ENCODE measurements around the gene PNLIPRP2. TPM values are rescaled to one million over a fixed set of nuclear protein-coding genes. Genes with fewer than 3 reads are reported as not detected.

Gene PNLIPRP2
- total RNA-seq, 1 donor from 2014 or later: not detected

DNA sequence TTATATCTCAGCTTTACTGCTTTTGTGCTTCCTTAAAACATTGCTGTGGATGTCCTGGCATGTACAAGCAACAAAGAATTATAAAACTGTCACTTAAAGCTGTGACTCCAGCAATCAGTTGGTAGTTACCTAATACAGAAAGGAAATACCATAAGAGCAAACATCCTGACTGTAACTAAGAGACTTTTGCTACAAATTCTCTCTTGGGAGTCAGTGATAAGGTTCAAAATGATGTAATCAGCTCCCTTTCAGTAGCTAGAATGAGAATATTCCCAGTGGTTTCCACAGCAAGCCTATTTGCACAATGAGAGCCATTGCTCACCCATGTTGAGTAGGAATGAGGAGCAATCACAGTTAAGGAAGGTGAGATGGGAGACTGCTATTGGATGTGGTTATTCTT is 22.4 kb upstream of the PNLIPRP2 start:
- TF ChIP-seq, protein P1, sequence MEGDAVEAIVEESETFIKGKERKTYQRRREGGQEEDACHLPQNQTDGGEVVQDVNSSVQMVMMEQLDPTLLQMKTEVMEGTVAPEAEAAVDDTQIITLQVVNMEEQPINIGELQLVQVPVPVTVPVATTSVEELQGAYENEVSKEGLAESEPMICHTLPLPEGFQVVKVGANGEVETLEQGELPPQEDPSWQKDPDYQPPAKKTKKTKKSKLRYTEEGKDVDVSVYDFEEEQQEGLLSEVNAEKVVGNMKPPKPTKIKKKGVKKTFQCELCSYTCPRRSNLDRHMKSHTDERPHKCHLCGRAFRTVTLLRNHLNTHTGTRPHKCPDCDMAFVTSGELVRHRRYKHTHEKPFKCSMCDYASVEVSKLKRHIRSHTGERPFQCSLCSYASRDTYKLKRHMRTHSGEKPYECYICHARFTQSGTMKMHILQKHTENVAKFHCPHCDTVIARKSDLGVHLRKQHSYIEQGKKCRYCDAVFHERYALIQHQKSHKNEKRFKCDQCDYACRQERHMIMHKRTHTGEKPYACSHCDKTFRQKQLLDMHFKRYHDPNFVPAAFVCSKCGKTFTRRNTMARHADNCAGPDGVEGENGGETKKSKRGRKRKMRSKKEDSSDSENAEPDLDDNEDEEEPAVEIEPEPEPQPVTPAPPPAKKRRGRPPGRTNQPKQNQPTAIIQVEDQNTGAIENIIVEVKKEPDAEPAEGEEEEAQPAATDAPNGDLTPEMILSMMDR (IDR thresholded peaks at IDR 0.05; ENCODE audit: insufficient read depth, low read length, poor library complexity, severe bottlenecking): no peak
- Histone ChIP-seq H3K4me3 (ENCODE audit: low read depth, low read length) (no peak overlapping the region), H3K36me3 (ENCODE audit: control insufficient read depth, insufficient read depth, low read length) (no peaks in the 10 kb centered on the region), H3K27me3 (ENCODE audit: control insufficient read depth, insufficient read depth, low read length) (peaks cover 2% of the 10 kb centered on the region)
- no peak for DNase-seq (ENCODE audit: low read depth)

DNA sequence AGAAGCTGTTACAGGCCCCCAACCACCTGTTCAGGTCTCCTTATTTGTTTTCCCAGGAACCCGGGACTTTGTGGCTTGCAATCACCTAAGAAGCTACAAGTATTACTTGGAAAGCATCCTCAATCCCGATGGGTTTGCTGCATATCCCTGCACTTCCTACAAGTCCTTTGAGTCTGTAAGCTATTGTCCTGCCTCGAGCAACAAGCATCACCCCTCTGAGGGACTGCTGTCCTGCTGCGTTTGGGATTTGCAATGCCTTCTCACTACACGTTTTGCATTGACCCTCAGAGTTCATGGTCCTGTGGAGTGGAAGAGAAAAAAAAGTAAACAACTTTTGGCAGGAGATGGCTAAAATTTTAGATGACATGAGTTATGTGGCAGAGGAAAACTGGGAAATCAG is 20.8 kb upstream of the PNLIPRP2 start:
- TF ChIP-seq, protein P1 (IDR thresholded peaks at IDR 0.05; ENCODE audit: insufficient read depth, low read length, poor library complexity, severe bottlenecking): no peak
- no peaks in the 10 kb centered on the region for H3K36me3 ChIP-seq (ENCODE audit: control insufficient read depth, insufficient read depth, low read length)
- peaks cover 2% of the 10 kb centered on the region for H3K27me3 ChIP-seq (ENCODE audit: control insufficient read depth, insufficient read depth, low read length)
- no peak overlapping the region for H3K4me3 ChIP-seq (ENCODE audit: low read depth, low read length)
- no peak for DNase-seq (ENCODE audit: low read depth)

DNA sequence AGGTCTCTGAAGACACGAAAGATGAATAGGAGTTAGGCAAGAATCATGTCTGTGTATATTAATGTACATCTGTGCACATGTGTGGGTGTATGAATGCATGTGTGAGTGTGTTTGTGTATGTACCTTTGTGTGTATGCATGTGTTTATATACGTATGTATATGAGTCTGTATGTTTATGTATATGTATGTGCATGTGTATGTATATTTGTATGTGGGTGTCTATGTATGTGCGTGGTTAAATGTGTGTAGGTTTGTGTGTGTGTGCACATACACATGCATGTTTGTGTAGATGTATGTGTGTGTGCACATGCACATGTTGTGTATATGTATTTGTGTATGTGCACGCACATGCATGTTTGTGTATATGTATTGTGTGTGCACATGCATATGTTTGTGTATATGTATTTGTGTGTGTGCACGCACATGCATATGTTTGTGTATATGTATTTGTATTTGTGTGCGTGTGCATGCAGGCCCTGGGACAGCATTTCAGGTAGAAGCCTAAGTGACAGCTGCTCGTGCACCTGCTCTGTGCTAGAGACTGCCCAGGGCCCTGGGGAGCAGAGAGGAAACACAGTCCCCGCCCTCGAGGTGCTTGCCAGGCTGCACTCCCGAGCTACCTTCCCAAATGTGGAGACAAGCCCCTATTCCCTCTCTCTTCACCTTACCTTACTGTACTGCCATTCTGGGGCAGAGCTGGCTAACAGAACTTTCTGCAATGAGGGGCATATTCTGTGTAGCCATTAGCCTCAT is 17.9 kb upstream of the PNLIPRP2 start:
- TF ChIP-seq, protein P1 (IDR thresholded peaks at IDR 0.05; ENCODE audit: insufficient read depth, low read length, poor library complexity, severe bottlenecking): no peak
- Histone ChIP-seq H3K4me3 (ENCODE audit: low read depth, low read length) (no peak overlapping the region), H3K36me3 (ENCODE audit: control insufficient read depth, insufficient read depth, low read length) (no peaks in the 10 kb centered on the region), H3K27me3 (ENCODE audit: control insufficient read depth, insufficient read depth, low read length) (no peaks in the 10 kb centered on the region)
- DNase-seq (ENCODE audit: low read depth): no peak

DNA sequence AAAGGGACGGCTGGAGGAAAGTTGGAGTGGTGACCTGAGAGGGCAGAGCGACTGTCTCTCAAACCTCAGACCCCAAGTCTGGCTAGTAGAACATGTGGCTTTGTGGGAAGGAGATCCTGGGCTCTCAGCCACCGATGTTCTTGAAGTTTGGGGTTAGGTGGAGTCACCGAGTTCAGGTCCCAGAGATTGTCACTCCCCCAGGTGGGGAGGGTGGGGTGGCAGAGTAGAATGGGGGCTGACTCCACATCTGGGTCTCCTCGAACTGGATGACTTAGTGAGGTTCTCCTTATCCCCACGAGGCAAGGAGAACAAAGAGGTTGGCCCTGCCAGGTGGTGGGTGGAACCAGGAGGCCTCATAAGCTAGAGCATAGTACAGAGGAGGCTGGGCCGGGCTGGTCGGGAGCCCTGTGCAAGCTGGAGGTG is 14.7 kb upstream of the PNLIPRP2 start:
- Histone ChIP-seq H3K36me3 (ENCODE audit: control insufficient read depth, insufficient read depth, low read length) (no peaks in the 10 kb centered on the region), H3K27me3 (ENCODE audit: control insufficient read depth, insufficient read depth, low read length) (peaks cover 2% of the 10 kb centered on the region), H3K4me3 (ENCODE audit: low read depth, low read length) (no peak overlapping the region)
- TF ChIP-seq, protein P1 (IDR thresholded peaks at IDR 0.05; ENCODE audit: insufficient read depth, low read length, poor library complexity, severe bottlenecking): no peak
- no peak for DNase-seq (ENCODE audit: low read depth)

DNA sequence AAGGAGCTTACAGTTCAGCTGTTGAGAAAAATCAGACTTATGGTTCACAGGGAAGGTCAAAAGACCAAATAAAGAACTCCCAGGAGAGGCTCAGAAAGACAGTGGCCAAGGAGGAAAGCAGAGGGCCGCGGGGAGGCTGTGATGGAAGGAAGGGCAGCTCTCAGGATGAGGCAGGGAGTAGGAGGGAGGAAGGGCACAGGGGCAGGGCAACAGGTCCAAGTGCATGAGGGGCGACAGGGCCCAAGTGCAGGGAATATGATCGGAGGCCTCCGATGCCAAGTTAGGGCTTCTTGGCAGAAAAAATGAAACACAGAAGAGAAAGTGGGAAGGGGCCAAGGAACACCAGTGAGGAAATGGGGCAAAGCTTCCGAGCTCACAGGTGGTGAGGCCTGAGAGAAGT is 13.4 kb upstream of the PNLIPRP2 start:
- no peaks in the 10 kb centered on the region for H3K36me3 ChIP-seq (ENCODE audit: control insufficient read depth, insufficient read depth, low read length)
- peaks cover 2% of the 10 kb centered on the region for H3K27me3 ChIP-seq (ENCODE audit: control insufficient read depth, insufficient read depth, low read length)
- no peak for DNase-seq (ENCODE audit: low read depth)
- TF ChIP-seq, protein P1 (IDR thresholded peaks at IDR 0.05; ENCODE audit: insufficient read depth, low read length, poor library complexity, severe bottlenecking): no peak
- no peak overlapping the region for H3K4me3 ChIP-seq (ENCODE audit: low read depth, low read length)

Data from kidney epithelial cell (primary cell).